ENCODE data around the gene INAVA.

DNA sequence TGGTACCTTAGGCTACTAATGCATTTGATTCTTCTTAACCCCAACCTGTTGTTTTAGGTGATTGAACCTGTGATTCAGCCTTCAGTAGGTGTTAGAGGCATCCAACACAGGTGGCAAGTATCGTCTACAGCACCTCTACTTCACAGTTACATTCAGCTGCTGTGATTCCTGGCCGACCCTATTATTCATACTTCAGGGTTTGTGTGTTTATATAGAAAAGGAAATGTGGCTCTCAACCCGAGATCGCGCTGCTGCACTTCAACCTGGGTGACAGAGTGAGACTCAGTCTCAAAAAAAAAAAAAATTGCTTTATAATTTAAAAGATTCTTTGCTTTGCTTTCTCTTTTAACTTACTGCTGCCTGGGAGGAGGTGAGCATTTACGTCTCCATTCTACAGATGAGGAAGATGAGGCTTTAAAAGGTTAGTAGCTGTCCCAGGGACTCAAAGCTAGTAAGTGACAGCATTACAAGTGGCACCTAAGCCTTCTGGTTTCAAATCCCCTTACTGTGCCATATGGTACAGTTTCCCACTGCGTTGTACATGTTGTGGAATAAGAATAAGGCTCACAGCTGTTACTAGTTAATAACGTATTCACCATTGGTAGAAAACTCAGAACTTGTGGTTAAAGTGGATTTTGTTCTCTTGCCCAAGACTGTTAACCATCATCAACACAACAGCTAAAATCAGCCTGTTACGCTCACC, 31.8 kb upstream of the INAVA start:
- TF ChIP-seq, protein P1, sequence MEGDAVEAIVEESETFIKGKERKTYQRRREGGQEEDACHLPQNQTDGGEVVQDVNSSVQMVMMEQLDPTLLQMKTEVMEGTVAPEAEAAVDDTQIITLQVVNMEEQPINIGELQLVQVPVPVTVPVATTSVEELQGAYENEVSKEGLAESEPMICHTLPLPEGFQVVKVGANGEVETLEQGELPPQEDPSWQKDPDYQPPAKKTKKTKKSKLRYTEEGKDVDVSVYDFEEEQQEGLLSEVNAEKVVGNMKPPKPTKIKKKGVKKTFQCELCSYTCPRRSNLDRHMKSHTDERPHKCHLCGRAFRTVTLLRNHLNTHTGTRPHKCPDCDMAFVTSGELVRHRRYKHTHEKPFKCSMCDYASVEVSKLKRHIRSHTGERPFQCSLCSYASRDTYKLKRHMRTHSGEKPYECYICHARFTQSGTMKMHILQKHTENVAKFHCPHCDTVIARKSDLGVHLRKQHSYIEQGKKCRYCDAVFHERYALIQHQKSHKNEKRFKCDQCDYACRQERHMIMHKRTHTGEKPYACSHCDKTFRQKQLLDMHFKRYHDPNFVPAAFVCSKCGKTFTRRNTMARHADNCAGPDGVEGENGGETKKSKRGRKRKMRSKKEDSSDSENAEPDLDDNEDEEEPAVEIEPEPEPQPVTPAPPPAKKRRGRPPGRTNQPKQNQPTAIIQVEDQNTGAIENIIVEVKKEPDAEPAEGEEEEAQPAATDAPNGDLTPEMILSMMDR (IDR thresholded peaks at IDR 0.05; ENCODE audit: low read depth, low read length), result no peak
- no peak for TF ChIP-seq EZH2phosphoT487 (IDR thresholded peaks at IDR 0.05; ENCODE audit: low read depth)
